MM.1S (cell line): ENCODE results near the gene TPRA1.

Experiments
- EZH2 ChIP-seq: fragments of 300-600 bp; sonication (generic); optimal IDR thresholded peaks from 2 replicates; pipeline ENCODE3; 2017; ENCODE audit warnings: low read depth, mild to moderate bottlenecking, antibody characterized with exemption, low read length, mixed read lengths
- EZH2phosphoT487 ChIP-seq: fragments of 300-600 bp; sonication (generic); IDR thresholded peaks from 2 replicates; pipeline ENCODE4 v1.6.1; 2018; ENCODE audit warnings: antibody characterized with exemption, low read length
- TF ChIP-seq, protein P1 (sequence below): fragments of 300-600 bp; sonication (generic); IDR thresholded peaks from 2 replicates; pipeline ENCODE4 v1.5.1; 2016; ENCODE audit warnings: antibody characterized with exemption, low read length, mixed read lengths

DNA sequence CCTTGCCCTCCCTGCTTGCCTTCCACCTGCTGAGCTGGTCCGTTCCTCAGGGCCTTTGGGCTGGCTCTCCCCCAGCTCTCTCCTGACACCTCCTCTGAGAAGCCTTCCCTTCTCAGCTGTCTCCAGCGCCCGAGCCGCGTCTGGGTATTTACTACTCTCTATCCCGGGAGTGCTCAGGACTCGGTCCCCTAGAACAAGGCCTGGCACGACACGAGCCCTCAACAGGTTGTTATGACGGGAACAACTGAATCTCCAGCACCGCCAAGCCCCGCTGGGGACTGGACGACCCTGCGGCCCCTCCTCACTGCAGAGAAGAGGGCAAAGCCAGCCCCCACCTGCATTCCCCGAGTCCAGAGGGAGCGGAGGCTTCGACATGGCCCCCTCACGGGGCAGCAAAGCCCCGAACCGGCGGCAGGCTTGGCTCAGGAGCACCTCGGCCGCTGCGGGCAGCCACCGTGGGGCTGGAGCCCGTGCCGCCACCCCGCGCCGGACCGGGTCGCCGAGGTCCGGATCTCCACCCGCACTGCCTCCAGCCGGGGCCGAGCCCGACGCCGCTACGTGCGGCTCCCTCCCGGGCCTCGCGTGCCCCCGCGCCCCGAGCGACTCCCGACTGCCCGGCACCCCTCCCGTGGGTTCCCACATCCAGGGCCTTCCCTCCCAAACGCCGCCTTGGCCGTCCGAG, 792 bp downstream of the TPRA1 start:
- TF ChIP-seq, protein P1, sequence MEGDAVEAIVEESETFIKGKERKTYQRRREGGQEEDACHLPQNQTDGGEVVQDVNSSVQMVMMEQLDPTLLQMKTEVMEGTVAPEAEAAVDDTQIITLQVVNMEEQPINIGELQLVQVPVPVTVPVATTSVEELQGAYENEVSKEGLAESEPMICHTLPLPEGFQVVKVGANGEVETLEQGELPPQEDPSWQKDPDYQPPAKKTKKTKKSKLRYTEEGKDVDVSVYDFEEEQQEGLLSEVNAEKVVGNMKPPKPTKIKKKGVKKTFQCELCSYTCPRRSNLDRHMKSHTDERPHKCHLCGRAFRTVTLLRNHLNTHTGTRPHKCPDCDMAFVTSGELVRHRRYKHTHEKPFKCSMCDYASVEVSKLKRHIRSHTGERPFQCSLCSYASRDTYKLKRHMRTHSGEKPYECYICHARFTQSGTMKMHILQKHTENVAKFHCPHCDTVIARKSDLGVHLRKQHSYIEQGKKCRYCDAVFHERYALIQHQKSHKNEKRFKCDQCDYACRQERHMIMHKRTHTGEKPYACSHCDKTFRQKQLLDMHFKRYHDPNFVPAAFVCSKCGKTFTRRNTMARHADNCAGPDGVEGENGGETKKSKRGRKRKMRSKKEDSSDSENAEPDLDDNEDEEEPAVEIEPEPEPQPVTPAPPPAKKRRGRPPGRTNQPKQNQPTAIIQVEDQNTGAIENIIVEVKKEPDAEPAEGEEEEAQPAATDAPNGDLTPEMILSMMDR, result no peak
- TF ChIP-seq EZH2phosphoT487 (no peak), EZH2 (no peak)
